ENCODE measurements around the gene RASEF. TPM values are rescaled to one million over a fixed set of nuclear protein-coding genes. Genes with fewer than 3 reads are reported as not detected.

RASEF gene
- total RNA-seq, 1 experiment from 2014 or later = 0.09 TPM

DNA sequence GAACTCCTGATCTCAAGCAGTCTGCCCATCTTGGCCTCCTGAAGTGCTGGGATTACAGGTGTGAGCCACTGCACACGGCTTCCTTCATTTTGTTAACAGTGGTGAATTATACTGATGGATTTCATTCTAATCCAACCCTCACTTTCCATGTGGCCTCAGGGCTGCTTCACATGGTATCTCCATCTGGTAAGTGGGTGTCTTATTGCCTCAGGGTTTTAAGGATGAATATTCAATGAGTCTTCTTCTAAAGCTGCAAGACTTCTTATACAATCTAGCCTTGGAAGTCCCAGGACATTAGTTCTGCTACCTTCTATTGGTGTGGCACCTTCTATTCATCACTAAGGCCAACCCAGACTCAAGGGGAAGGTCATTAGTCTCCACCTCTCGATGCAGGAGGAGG is 8.7 kb upstream of the RASEF start:
- Histone ChIP-seq H3K4me1 (ENCODE audit: insufficient read depth, low read length, poor library complexity, severe bottlenecking) (no peaks in the 10 kb centered on the region), H3K4me3 (ENCODE audit: low read depth, low read length, poor library complexity, severe bottlenecking) (no peak overlapping the region), H3K36me3 (ENCODE audit: insufficient read depth, low read length, poor library complexity, severe bottlenecking) (no peaks in the 10 kb centered on the region), H3K27me3 (replicated peaks; ENCODE audit: insufficient read depth, low read depth, low read length, poor library complexity) (peaks cover 4% of the 10 kb centered on the region), H3K9me3 (ENCODE audit: low read depth, low read length, poor library complexity, severe bottlenecking) (no peaks in the 10 kb centered on the region), H3K27ac (ENCODE audit: low read depth, low read length, poor library complexity, severe bottlenecking) (no peak overlapping the region)
- BruUV-seq (replicated peaks) = no TSS peak
- DNase-seq (ENCODE audit: low spot score) = no peak
- intact Hi-C loops (cut with micrococcal nuclease; ENCODE audit: unreplicated experiment) = no loop called here
- POLR2A ChIA-PET (ENCODE audit: low non-redundant PET) = no interaction called here
- TF ChIP-seq, protein P1, sequence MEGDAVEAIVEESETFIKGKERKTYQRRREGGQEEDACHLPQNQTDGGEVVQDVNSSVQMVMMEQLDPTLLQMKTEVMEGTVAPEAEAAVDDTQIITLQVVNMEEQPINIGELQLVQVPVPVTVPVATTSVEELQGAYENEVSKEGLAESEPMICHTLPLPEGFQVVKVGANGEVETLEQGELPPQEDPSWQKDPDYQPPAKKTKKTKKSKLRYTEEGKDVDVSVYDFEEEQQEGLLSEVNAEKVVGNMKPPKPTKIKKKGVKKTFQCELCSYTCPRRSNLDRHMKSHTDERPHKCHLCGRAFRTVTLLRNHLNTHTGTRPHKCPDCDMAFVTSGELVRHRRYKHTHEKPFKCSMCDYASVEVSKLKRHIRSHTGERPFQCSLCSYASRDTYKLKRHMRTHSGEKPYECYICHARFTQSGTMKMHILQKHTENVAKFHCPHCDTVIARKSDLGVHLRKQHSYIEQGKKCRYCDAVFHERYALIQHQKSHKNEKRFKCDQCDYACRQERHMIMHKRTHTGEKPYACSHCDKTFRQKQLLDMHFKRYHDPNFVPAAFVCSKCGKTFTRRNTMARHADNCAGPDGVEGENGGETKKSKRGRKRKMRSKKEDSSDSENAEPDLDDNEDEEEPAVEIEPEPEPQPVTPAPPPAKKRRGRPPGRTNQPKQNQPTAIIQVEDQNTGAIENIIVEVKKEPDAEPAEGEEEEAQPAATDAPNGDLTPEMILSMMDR (conservative IDR thresholded peaks at IDR 0.05; ENCODE audit: low read depth, low read length) = no peak
- TF ChIP-seq EZH2 (IDR thresholded peaks at IDR 0.05; ENCODE audit: borderline replicate concordance, low read depth, low read length, poor library complexity, severe bottlenecking) = no peak
- CTCF ChIA-PET = no interaction called here

DNA sequence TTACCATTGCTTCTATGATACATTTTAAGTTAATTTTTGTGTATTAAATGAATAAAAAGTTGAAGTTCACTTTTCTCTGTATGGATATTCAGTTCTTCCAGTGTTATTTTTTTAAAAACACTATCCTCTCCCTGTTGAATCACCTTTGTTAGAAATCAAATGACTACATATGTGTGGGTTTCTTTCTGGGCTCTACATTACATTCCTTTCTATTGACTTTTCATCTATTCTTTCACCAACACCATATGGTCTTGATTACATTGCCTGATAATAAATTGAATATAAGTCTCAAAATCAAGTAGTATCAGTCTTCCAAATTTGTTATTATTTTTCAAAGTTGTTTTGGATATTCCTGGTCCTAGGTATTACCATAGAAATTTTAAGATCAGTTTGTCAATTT is 7.3 kb upstream of the RASEF start:
- H3K27ac ChIP-seq (ENCODE audit: low read depth, low read length, poor library complexity, severe bottlenecking) = no peak overlapping the region
- POLR2A ChIA-PET (ENCODE audit: low non-redundant PET) = no interaction called here
- peaks cover 16% of the 10 kb centered on the region for H3K27me3 ChIP-seq (replicated peaks; ENCODE audit: insufficient read depth, low read depth, low read length, poor library complexity)
- no peak for DNase-seq (ENCODE audit: low spot score)
- H3K9me3 ChIP-seq (ENCODE audit: low read depth, low read length, poor library complexity, severe bottlenecking) = no peaks in the 10 kb centered on the region
- intact Hi-C loops (cut with micrococcal nuclease; ENCODE audit: unreplicated experiment) = no loop called here
- no TSS peak for BruUV-seq (replicated peaks)
- no peaks in the 10 kb centered on the region for H3K36me3 ChIP-seq (ENCODE audit: insufficient read depth, low read length, poor library complexity, severe bottlenecking)
- CTCF ChIA-PET = no interaction called here
- no peak overlapping the region for H3K4me3 ChIP-seq (ENCODE audit: low read depth, low read length, poor library complexity, severe bottlenecking)
- no peaks in the 10 kb centered on the region for H3K4me1 ChIP-seq (ENCODE audit: insufficient read depth, low read length, poor library complexity, severe bottlenecking)
- TF ChIP-seq, protein P1 (conservative IDR thresholded peaks at IDR 0.05; ENCODE audit: low read depth, low read length) = no peak
- no peak for TF ChIP-seq EZH2 (IDR thresholded peaks at IDR 0.05; ENCODE audit: borderline replicate concordance, low read depth, low read length, poor library complexity, severe bottlenecking)

DNA sequence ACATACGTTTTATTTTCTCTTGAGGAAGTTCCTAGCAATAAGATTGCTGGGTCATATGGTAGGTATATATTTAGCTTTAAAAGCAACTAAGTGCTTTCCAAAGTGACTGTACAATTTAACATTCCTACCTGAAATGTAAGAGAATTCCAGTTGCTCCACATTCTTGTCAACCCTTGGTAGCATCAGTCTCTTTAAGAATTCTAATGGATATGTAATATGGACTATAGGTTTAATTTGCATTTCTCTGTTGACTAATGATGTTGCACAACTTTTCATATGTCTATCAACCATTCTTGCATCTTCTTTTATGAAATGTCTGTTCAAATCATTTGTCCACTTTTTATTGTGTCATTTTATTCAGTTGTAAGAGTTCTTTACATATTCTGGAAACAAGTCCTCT is 6.7 kb upstream of the RASEF start:
- BruUV-seq (replicated peaks) = no TSS peak
- H3K27me3 ChIP-seq (replicated peaks; ENCODE audit: insufficient read depth, low read depth, low read length, poor library complexity) = peaks cover 22% of the 10 kb centered on the region
- TF ChIP-seq EZH2 (IDR thresholded peaks at IDR 0.05; ENCODE audit: borderline replicate concordance, low read depth, low read length, poor library complexity, severe bottlenecking) = no peak
- TF ChIP-seq, protein P1 (conservative IDR thresholded peaks at IDR 0.05; ENCODE audit: low read depth, low read length) = no peak
- DNase-seq (ENCODE audit: low spot score) = no peak
- CTCF ChIA-PET = no interaction called here
- no peaks in the 10 kb centered on the region for H3K4me1 ChIP-seq (ENCODE audit: insufficient read depth, low read length, poor library complexity, severe bottlenecking)
- H3K4me3 ChIP-seq (ENCODE audit: low read depth, low read length, poor library complexity, severe bottlenecking) = no peak overlapping the region
- H3K27ac ChIP-seq (ENCODE audit: low read depth, low read length, poor library complexity, severe bottlenecking) = no peak overlapping the region
- H3K36me3 ChIP-seq (ENCODE audit: insufficient read depth, low read length, poor library complexity, severe bottlenecking) = no peaks in the 10 kb centered on the region
- intact Hi-C loops (cut with micrococcal nuclease; ENCODE audit: unreplicated experiment) = no loop called here
- POLR2A ChIA-PET (ENCODE audit: low non-redundant PET) = no interaction called here
- no peaks in the 10 kb centered on the region for H3K9me3 ChIP-seq (ENCODE audit: low read depth, low read length, poor library complexity, severe bottlenecking)

All from A673 (cell line).